ENCODE data around the gene C17orf67. TPM values are rescaled to one million over a fixed set of nuclear protein-coding genes. Genes with fewer than 3 reads are reported as not detected.

C17orf67 gene
- polyA plus RNA-seq, 2 of the 4 experiments (the other 2 are of a cell fraction): 1.8 to 2.6 TPM

GRCh38 chr17:56881685-56882295, 48.1 kb upstream of the C17orf67 start:
- FAIRE-seq (no peak), DNase-seq (ENCODE audit: low read depth in 1 of 2, low spot score in 1 of 2) (no peak), ATAC-seq (no peak)
- H3K4me2 ChIP-seq: no peak overlapping the region
- no peak for TF ChIP-seq SMC3 (IDR thresholded peaks at IDR 0.05)
- no peaks in the 10 kb centered on the region for H3K9me3 ChIP-seq
- CTCF ChIA-PET: interaction anchor here (0.9 to 2.1 kb wide), 3 partner anchors 12 to 62 kb away, joined by 4 to 6 read pairs (median 4); no protein-coding TSS in a partner anchor
- 92% methylated on average over 3 of the region's 3 CpGs for WGBS (ENCODE audit: missing lambda C conversion rate)
- POLR2A ChIA-PET: no interaction called here
- H3K27ac ChIP-seq: no peak overlapping the region
- no peak overlapping the region for H3K4me3 ChIP-seq
- no peaks in the 10 kb centered on the region for H3K4me1 ChIP-seq

GRCh38 chr17:56880571-56880970, 46.9 kb upstream of the C17orf67 start:
- Histone ChIP-seq H3K4me2 (no peak overlapping the region), H3K4me3 (no peak overlapping the region), H3K27ac (no peak overlapping the region), H3K9me3 (no peaks in the 10 kb centered on the region), H3K4me1 (no peaks in the 10 kb centered on the region)
- ChIA-PET CTCF (no interaction called here), POLR2A (no interaction called here)
- no peak for FAIRE-seq
- ATAC-seq: no peak
- WGBS (ENCODE audit: missing lambda C conversion rate): 74% methylated on average over 8 of the region's 8 CpGs
- TF ChIP-seq EHMT2 (IDR thresholded peaks at IDR 0.05; ENCODE audit: low read depth) (no peak), PHF8 (IDR thresholded peaks at IDR 0.05; ENCODE audit: borderline replicate concordance, low read depth) (no peak), ZSCAN20 (CRISPR knock-in tag; IDR thresholded peaks at IDR 0.05) (no peak), NR3C1 (IDR thresholded peaks at IDR 0.05) (no peak), ZFP36 (IDR thresholded peaks at IDR 0.05; ENCODE audit: borderline replicate concordance, partially characterized antibody) (no peak), CTCF (IDR thresholded peaks at IDR 0.05) (no peak), EHF (CRISPR knock-in tag; IDR thresholded peaks at IDR 0.05) (no peak), RFX5 (IDR thresholded peaks at IDR 0.05) (no peak), REST (IDR thresholded peaks at IDR 0.05) (no peak), MAFK (IDR thresholded peaks at IDR 0.05; ENCODE audit: partially characterized antibody) (no peak), NFE2L2 (conservative IDR thresholded peaks at IDR 0.05; ENCODE audit: low read length) (no peak), KDM5A (IDR thresholded peaks at IDR 0.05) (no peak)
- no peak for DNase-seq (ENCODE audit: low read depth in 1 of 2, low spot score in 1 of 2)

- WGBS (ENCODE audit: missing lambda C conversion rate): 54% methylated on average over 3 of the region's 3 CpGs
- no peak; a peak in 1 of 6 replicates for ATAC-seq
- Histone ChIP-seq H3K9me3 (no peaks in the 10 kb centered on the region), H3K27ac (no peak overlapping the region), H3K4me2 (no peak overlapping the region), H3K4me1 (no peaks in the 10 kb centered on the region), H3K4me3 (no peak overlapping the region)
- POLR2A ChIA-PET: interaction anchor here (1.0 kb wide), 1 partner anchor 34 kb away, joined by 8 read pairs; the partner anchor contains the start of gene TRIM25
- no peak for DNase-seq (ENCODE audit: low read depth in 1 of 2, low spot score in 1 of 2)
- FAIRE-seq: no peak
- CTCF ChIA-PET: interaction anchor here (1.5 to 1.9 kb wide), 3 partner anchors 10 to 61 kb away, joined by 4 to 6 read pairs (median 4); no protein-coding TSS in a partner anchor
- TF ChIP-seq CEBPB (IDR thresholded peaks at IDR 0.05) (no peak), CHD4 (IDR thresholded peaks at IDR 0.05; ENCODE audit: borderline replicate concordance) (no peak), KDM5A (IDR thresholded peaks at IDR 0.05) (no peak), CHD2 (IDR thresholded peaks at IDR 0.05; ENCODE audit: low read length, partially characterized antibody) (no peak), EP300 (IDR thresholded peaks at IDR 0.05) (no peak), HEYL (CRISPR knock-in tag; IDR thresholded peaks at IDR 0.05) (no peak), REST (IDR thresholded peaks at IDR 0.05) (no peak), BCL3 (IDR thresholded peaks at IDR 0.05) (no peak)
Measured at GRCh38 chr17:56880133-56880532, 46.4 kb upstream of the C17orf67 start.

Data from A549 (cell line).